ENCODE data around the gene MEF2D.

MEF2D gene

GRCh38 chr1:156499194-156499841, 1.3 kb downstream of the MEF2D start:
- peak; percentile 51 for DNase-seq

GRCh38 chr1:156498432-156499193, 2.0 kb downstream of the MEF2D start:
- DNase-seq: peak; percentile 17

- peak; percentile 42 for DNase-seq
Observed at GRCh38 chr1:156497743-156498431, 2.7 kb downstream of the MEF2D start.

GRCh38 chr1:156497078-156497742, 3.4 kb downstream of the MEF2D start:
- DNase-seq: no peak

- DNase-seq: no peak
Observed at GRCh38 chr1:156496211-156496761, 4.3 kb downstream of the MEF2D start.

GRCh38 chr1:156495401-156496140, 5.0 kb downstream of the MEF2D start:
- DNase-seq: no peak

GRCh38 chr1:156494309-156494895, 6.2 kb downstream of the MEF2D start:
- no peak for DNase-seq

GRCh38 chr1:156493742-156494141, 6.8 kb downstream of the MEF2D start:
- DNase-seq: no peak

- peak; percentile 7 for DNase-seq
Observed at GRCh38 chr1:156493154-156493631, 7.4 kb downstream of the MEF2D start.

- DNase-seq: peak; percentile 18
Observed at GRCh38 chr1:156492591-156493080, 7.9 kb downstream of the MEF2D start.

- no peak for DNase-seq
Observed at GRCh38 chr1:156492013-156492590, 8.5 kb downstream of the MEF2D start.

GRCh38 chr1:156491151-156491949, 9.2 kb downstream of the MEF2D start:
- DNase-seq: peak; percentile 7

- DNase-seq: peak; percentile 63
Observed at GRCh38 chr1:156490401-156491032, 10.1 kb downstream of the MEF2D start.

- DNase-seq: no peak
Observed at GRCh38 chr1:156489935-156490293, 10.7 kb downstream of the MEF2D start.

- peak; percentile 90 for DNase-seq
Observed at GRCh38 chr1:156489166-156489934, 11.2 kb downstream of the MEF2D start.

GRCh38 chr1:156488566-156489165, 11.9 kb downstream of the MEF2D start:
- no peak for DNase-seq

- no peak for DNase-seq
Observed at GRCh38 chr1:156487862-156488261, 12.7 kb downstream of the MEF2D start.

Data from eye (tissue), 1 donor.